ENCODE results near the gene MTARC1.
A peak's percentile ranks its signal among the peaks of the same experiment; 100 is the strongest.

MTARC1 gene

DNA sequence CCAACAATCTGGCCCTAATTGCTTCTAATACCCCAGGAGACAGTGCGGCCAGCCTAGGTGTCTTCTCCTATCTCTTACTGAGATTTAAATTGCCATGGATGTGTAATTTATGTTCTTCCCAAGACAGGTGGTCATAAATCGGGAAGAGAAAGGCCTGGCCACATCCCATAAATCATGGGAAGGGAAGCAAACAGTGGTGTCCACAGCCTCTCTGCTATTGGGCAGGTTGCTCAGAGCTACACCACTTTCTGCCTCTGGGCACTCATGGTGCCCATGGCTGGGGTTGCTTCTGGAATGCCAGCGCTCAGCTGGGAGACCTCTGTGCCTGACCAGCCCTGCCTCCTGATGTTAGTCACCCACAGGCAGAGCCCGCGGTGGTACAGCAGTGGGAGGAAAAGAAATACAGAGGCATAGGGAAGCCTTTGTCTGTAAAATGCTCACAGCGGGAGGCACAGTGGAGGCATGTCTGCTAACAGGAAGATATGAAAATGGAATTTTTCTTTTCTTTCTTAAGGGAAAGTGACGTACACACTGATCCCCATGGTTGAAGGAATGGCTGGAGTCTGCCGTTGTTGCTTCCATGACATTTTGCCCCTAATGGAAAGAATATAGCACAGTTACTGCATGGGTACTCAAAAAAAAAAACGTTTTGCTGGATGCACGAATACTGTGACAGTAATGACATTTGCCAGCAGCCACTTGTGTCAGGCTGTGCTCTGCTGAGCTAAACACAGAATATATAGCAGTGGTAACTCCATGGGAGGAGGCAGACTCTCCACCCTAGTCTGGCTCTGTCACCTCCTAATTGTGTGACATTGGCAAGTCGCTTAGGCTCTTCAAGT is 21.9 kb downstream of the MTARC1 start:
- peak; percentile 36 for DNase-seq (ENCODE audit: low read depth, low spot score)
- H3K4me3 ChIP-seq (ENCODE audit: low read depth, low read length), result no peak overlapping the region
- TF ChIP-seq, protein P1, sequence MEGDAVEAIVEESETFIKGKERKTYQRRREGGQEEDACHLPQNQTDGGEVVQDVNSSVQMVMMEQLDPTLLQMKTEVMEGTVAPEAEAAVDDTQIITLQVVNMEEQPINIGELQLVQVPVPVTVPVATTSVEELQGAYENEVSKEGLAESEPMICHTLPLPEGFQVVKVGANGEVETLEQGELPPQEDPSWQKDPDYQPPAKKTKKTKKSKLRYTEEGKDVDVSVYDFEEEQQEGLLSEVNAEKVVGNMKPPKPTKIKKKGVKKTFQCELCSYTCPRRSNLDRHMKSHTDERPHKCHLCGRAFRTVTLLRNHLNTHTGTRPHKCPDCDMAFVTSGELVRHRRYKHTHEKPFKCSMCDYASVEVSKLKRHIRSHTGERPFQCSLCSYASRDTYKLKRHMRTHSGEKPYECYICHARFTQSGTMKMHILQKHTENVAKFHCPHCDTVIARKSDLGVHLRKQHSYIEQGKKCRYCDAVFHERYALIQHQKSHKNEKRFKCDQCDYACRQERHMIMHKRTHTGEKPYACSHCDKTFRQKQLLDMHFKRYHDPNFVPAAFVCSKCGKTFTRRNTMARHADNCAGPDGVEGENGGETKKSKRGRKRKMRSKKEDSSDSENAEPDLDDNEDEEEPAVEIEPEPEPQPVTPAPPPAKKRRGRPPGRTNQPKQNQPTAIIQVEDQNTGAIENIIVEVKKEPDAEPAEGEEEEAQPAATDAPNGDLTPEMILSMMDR (IDR thresholded peaks at IDR 0.05; ENCODE audit: low read depth, low read length), result no peak
- in situ Hi-C loops (cut with HindIII; ENCODE audit: low sequenced_read_pairs), result no loop called here

DNA sequence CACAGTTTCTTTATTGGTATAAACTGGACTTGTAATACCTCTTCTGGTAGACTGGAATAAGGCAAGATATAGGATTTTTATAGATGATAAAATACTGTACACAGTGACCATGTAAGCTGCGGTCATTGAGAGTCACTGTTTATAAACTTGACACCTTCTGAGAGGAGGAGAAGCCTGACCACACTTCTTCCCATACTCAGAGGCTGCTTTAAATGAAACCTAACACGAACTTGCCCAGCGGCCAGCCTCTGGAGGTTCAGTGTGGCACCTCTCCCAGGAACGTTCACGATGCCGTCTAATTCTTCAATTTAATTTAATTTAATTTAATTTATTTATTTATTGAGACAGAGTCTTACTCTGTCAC is 22.5 kb downstream of the MTARC1 start:
- no peak overlapping the region for H3K4me3 ChIP-seq (ENCODE audit: low read depth, low read length)
- in situ Hi-C loops (cut with HindIII; ENCODE audit: low sequenced_read_pairs), result no loop called here
- DNase-seq (ENCODE audit: low read depth, low spot score), result no peak

DNA sequence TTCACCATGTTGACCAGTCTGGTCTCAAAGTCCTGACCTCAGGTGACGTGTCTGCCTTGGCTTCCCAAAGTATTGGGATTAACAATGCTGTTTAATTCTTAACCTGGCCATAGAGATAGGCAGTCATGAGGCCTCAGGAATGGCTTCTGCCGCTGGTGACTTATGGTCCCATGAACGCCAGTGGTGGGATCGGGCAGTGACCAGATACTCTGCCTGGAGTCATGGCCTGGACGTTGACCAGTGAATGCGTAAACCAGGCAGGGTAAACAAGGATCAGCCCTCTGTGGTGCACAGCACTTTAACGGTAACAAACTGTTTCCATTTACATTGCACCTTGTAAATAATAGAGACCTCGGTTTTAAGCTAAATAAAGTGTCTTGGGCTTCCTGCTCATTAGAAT is 23.0 kb downstream of the MTARC1 start:
- TF ChIP-seq, protein P1 (IDR thresholded peaks at IDR 0.05; ENCODE audit: low read depth, low read length), result no peak
- DNase-seq (ENCODE audit: low read depth, low spot score), result no peak
- in situ Hi-C loops (cut with HindIII; ENCODE audit: low sequenced_read_pairs), result no loop called here
- H3K4me3 ChIP-seq (ENCODE audit: low read depth, low read length), result no peak overlapping the region

More for the DNA sequence above, 22.5 kb downstream of the MTARC1 start:
- TF ChIP-seq, protein P1 (IDR thresholded peaks at IDR 0.05; ENCODE audit: low read depth, low read length), result no peak

DNA sequence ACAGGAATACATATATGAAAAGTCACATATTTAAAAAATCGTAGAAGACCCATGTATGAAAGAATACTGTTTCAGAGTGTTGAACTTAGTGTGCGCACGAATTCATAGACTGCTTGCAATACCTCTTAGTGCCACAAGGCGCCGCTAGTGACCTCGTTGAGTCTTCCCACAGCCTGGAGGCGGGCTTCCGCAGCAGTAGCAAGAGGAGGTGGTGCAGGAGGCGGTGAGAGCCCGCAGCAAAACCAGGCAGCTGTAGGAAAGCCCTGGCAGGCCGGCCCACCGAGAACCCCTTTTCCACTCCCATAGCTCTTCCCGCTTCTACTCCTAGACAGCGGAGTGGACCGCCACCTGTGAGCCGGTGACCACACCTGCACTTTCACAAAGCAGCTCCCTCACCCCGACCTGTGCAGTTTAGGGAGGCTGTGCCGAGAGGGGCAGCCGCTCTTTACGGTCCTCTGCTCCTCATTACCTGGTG is 23.5 kb downstream of the MTARC1 start:
- TF ChIP-seq, protein P1 (IDR thresholded peaks at IDR 0.05; ENCODE audit: low read depth, low read length), result peak; percentile 94
- H3K4me3 ChIP-seq (ENCODE audit: low read depth, low read length), result no peak overlapping the region
- in situ Hi-C loops (cut with HindIII; ENCODE audit: low sequenced_read_pairs), result no loop called here

DNA sequence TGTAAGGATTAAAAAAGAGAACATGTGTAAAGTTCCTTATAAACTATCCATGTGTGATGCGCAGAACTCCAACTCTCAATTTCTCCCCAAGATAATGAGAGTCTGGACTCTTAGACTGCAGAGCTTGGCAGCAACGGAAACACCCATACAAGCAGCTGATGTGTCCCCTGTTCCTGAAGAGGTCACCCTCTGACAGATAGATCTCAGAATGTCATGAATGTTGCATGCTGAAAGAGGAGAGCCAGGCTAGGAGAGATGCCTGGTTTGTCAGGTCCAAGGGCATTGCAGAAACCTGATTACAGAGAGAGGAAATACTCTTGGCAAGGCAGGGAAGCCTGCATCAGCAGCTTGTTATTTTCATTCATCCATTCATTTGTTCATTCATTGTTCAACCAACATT is 24.2 kb downstream of the MTARC1 start:
- no peak for DNase-seq (ENCODE audit: low read depth, low spot score)
- in situ Hi-C loops (cut with HindIII; ENCODE audit: low sequenced_read_pairs), result no loop called here
- no peak overlapping the region for H3K4me3 ChIP-seq (ENCODE audit: low read depth, low read length)
- TF ChIP-seq, protein P1 (IDR thresholded peaks at IDR 0.05; ENCODE audit: low read depth, low read length), result no peak

More for the DNA sequence above, 23.5 kb downstream of the MTARC1 start:
- DNase-seq (ENCODE audit: low read depth, low spot score), result peak; percentile 64

DNA sequence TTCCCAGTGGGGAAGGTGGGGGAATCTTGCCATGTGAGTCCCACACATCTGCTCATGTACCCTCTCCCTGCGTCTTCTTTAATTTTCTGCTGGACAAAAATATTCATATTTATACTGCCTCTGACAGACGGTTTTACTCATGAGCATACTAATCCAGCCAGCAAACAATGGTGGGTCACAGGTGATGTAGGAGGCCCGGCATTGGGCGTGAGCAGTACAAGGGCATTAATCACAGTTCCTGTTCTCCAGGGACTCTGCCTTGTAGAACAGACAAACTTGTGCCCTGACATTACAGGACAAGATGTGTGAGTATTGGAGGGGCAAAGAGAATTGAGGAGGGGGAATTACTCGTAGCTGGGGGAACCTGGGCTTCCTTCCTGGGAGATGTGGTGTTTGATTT is 25.0 kb downstream of the MTARC1 start:
- no peak overlapping the region for H3K4me3 ChIP-seq (ENCODE audit: low read depth, low read length)
- TF ChIP-seq, protein P1 (IDR thresholded peaks at IDR 0.05; ENCODE audit: low read depth, low read length), result no peak
- in situ Hi-C loops (cut with HindIII; ENCODE audit: low sequenced_read_pairs), result no loop called here
- DNase-seq (ENCODE audit: low read depth, low spot score), result no peak
